ENCODE results near the gene RPGR.

GRCh38 chrX:38285649-38286048 lies 41.7 kb downstream of the RPGR start:
- TF ChIP-seq CTCF (conservative IDR thresholded peaks at IDR 0.05; ENCODE audit: low read depth, low read length) (no peak), EZH2 (IDR thresholded peaks at IDR 0.05; ENCODE audit: low read length, unreplicated experiment) (no peak)
